GM21528 (cell line): Measurements from ENCODE around the gene TBC1D16.

Source experiments
- ATAC-seq: cut with Tn5 transposase; IDR thresholded peaks from one replicate; pipeline ENCODE4 v1.9.1; 2021; ENCODE audit warnings: mild to moderate bottlenecking, moderate library complexity; ENCODE audit not compliant: unreplicated experiment, low FRiP score

The TBC1D16 gene

GRCh38 chr17:79930877-79931816, 104.5 kb downstream of the TBC1D16 start:
- no peak for ATAC-seq

DNA sequence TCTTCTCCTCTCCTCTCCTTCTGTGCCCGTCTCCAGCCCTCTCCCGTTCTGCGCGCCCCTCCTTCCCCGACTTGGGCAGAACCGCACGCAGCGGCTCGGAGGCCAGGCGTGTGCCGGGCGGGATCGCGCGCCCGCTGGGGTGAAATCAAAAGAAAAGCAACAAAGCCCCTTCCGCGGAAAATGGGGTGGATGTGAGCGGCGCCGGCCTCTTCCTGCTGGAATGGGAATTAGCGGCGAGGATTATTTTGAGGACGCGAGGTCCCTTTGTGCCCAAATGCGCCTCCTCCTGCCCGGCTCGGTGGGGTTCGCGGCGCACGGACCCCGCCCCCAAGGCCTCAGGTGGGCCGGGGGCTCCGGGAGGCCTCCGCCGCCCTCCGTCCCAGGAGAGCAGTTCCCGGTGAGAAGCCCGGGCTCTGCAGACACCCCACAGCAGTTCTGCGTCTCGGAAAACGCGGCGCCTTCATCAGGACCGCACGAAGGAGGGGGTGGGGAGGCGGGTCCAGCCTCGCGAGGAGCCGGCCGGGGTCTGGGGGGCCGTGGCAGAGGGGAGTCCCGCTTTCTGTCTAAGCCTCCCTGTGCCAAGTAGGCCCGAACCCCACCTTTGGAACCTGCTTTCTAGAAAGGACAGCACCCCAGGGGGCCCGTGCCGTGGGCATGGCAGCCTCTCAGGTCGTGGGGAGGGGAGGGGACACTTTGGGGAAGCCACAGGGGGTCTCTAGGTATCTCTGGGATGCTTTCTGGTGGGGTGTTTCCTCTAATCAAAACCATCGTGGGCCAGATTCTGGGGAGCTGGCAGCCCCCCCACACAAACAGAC, 105.4 kb downstream of the TBC1D16 start:
- no peak for ATAC-seq

DNA sequence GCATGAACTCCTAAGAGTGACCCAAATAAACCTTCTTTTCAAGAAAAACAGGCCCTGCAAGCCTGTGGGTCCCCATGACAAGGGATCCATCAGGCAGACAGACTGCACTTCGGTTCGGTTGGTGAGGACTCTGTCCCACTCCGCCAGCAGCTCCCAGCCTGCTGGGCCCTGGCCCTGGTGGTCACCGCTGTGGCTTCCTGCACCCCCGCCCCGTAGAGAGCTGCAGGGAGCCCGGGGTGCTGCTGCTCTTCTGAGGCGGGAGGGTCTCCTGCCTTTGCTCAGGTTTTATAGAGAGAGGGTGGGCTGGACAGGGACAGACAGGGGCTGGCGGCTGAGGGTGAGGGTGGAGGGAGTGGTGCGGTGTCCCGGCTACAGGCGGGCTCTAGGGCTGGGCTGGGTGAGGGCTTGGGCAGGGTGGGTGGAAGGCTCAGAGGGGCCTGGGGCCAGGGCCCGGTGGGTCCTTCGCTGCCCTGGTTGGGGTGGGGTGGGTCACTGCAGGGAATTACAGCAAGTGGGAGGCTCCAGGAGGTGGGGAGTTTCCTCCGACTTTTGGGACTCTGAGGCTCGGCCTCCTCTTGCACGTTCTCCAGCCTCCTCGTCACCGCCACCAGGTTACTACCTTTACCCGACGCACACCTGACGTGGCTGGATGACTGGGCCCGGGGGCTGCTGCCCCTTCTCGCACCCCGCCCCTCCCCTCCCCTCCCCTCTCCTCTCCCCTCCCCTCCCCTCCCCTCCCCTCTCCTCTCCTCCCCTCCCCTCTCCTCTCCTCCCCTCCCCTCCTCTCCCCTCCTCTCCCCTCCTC, 106.2 kb downstream of the TBC1D16 start:
- no peak for ATAC-seq

DNA sequence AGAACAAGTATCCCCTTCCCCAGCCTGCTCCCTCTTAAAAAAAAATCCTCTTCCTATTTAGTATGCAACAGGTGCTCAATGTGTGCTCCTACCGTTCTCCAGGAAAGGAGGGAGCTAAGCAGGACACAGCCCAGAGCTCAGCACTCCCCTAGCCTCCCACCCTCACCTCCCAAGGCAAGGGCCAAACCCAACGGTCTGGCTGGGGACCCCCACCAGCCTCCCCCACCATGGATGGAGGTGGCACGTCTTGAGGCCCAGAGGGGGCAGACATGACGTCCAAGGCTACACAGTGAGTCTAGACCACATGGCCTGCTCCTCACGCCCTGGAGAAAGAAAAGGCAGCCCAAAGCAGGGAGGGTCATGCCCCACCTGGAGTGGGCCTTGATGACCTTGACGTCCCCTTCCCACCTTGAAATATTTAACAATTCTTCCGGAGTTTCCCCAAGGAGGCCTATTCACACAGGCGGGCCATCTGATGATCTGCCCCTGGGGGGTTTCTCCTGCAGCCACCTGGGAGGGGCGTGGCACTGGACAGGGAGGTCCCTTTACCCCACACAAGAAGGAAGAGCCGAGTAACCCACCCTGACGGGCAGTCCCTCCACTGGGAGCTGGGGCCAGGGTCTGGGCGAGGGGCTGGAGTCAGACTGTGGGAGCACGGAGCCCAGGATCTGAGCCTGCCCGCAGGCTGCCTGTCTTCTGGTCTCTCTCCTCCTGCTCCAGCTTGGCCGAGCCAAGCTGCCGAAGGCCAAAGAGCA, 107.0 kb downstream of the TBC1D16 start:
- no peak for ATAC-seq

- ATAC-seq: no peak
These were observed 107.8 kb downstream of the TBC1D16 start for GRCh38 chr17:79927688-79928501.

GRCh38 chr17:79927136-79927661, 108.5 kb downstream of the TBC1D16 start:
- ATAC-seq: no peak

GRCh38 chr17:79926605-79927135, 109.0 kb downstream of the TBC1D16 start:
- ATAC-seq: no peak

- no peak for ATAC-seq
These were observed 109.5 kb downstream of the TBC1D16 start for GRCh38 chr17:79926142-79926604.

DNA sequence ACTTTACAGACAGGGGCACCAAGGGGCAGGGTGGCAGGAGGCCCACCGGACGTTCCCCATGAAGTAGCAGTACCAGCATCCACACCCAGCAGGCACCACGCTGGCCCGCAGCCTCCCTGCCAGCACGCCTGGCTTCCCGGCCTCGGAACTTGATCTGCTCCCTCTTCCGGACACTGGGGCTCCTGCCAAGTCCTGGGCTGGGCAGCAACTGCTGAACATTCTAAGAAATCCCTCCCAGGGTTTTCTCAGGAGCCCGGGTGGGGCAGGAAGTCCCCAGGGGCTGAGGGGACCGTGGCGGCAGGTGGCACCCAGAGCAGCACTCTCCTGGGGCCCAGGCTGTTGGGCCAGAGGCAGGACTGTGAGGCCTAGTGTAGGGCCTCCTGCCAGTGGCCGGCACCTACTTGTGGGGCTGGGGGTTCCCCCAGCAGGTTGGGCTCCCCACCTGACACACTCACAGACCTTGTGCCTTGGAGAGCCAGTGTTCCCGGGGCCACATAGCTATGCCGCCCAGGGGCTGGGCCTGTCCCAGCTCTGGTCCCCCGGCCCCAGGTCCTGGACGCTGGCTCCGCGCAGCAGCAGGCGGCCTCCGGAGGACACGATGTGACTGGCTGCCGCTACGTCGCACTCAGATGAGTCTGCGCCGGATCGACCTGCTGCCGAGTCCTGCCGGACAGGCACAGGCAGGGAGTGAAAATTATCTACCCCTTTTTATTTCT, 110.3 kb downstream of the TBC1D16 start:
- ATAC-seq: no peak

DNA sequence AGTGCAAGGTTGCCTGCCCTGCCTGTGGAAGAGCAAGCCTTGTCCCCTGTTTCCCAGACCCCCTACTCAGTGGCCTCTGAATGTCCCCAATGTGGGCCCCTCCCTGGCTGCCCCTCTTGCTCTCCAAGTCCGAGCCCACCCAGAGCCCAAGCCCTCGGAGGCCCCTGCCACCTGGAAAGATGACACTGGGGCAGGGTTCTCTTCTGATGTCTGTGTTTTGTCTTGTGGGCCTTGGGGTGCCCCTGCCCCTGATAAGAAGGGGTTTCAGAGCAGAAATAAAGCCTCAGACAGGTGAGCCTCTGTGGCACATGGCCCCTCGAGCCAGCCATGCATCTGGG, 111.1 kb downstream of the TBC1D16 start:
- no peak for ATAC-seq

GRCh38 chr17:79923974-79924638, 111.6 kb downstream of the TBC1D16 start:
- ATAC-seq: no peak

DNA sequence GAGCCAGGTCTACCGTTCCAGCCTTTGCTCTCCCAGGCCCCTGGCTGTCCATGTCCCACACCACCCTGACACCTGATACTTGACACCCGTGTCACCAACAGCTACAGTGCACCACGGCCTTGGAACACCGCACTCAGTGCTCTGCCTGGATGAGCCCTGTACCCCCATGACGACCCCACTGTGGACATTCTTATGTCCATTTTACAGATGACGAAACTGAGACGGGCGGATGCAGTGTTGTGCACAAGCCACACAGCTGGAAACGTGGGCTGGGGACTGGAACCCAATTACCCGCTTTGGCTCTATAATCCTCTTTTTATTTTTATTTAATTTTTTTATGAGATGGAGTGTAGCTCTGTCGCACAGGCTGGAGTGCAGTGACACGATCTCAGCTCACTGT, 112.9 kb downstream of the TBC1D16 start:
- ATAC-seq: no peak

- ATAC-seq: no peak
These were observed 113.5 kb downstream of the TBC1D16 start for GRCh38 chr17:79922116-79922601.

DNA sequence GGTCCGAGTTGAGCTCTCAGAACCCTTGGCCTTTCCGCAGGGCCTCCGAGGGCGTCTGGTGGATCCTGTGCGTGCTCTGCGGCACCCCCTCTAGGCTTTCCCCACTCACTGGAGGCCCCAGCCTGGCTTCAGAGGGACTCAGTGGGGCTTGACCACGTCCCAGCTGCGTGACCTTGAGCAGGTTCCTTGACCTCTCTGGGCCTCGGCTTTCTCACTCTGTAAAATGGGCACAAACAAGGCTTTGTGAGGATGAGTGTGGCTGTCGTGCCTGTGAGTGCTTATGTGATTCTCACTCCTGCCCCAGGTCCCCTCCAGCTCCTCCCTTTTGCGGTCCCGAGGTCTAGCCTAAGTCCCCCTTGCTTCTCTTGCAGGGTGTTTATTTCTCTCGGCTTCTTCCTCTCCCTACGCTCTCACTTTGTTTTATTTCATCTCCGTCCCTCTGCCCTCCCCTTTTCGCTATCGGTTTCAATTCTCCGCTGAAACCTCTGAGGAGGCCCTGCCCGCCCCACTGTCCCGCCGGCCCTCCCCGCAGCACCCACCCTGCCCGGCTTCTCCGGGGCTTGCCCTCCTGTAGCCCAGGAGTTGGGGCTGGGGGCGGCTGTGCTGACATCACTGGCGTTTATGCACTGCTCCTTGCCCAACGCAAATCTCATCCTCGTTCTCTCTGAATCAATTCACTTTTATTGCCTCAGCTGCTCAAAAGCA, 114.1 kb downstream of the TBC1D16 start:
- ATAC-seq: no peak

GRCh38 chr17:79920751-79921410, 114.8 kb downstream of the TBC1D16 start:
- no peak for ATAC-seq
